Measurements from ENCODE around the gene FARP2. TPM values are rescaled to one million over a fixed set of nuclear protein-coding genes. Genes with fewer than 3 reads are reported as not detected.

FARP2 gene, protein sequence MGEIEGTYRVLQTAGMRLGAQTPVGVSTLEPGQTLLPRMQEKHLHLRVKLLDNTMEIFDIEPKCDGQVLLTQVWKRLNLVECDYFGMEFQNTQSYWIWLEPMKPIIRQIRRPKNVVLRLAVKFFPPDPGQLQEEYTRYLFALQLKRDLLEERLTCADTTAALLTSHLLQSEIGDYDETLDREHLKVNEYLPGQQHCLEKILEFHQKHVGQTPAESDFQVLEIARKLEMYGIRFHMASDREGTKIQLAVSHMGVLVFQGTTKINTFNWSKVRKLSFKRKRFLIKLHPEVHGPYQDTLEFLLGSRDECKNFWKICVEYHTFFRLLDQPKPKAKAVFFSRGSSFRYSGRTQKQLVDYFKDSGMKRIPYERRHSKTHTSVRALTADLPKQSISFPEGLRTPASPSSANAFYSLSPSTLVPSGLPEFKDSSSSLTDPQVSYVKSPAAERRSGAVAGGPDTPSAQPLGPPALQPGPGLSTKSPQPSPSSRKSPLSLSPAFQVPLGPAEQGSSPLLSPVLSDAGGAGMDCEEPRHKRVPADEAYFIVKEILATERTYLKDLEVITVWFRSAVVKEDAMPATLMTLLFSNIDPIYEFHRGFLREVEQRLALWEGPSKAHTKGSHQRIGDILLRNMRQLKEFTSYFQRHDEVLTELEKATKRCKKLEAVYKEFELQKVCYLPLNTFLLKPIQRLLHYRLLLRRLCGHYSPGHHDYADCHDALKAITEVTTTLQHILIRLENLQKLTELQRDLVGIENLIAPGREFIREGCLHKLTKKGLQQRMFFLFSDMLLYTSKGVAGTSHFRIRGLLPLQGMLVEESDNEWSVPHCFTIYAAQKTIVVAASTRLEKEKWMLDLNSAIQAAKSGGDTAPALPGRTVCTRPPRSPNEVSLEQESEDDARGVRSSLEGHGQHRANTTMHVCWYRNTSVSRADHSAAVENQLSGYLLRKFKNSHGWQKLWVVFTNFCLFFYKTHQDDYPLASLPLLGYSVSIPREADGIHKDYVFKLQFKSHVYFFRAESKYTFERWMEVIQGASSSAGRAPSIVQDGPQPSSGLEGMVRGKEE
- 10 to 100 TPM; 38.8 to 49.7 TPM for total RNA-seq
- polyA plus RNA-seq, result 10 to 100 TPM in 1 of 2 donors, 1 to 10 TPM in 1; 9.9 to 16.0 TPM
- long read RNA-seq, donor 1, partial matches to known transcripts, result 5 of 5 reads
- long read RNA-seq, donor 1, other reads (novel, unspliced or antisense), result 0 of 5 reads
- long read RNA-seq, donor 2, result 0 reads
- long read RNA-seq, donor 3, partial matches to known transcripts, result 29 of 29 reads
- long read RNA-seq, donor 3, other reads (novel, unspliced or antisense), result 0 of 29 reads
- long read RNA-seq, donor 4, partial matches to known transcripts, result 24 of 36 reads
- long read RNA-seq, donor 4, other reads (novel, unspliced or antisense), result 12 of 36 reads
- long read RNA-seq, donor 5, partial matches to known transcripts, result 57 of 87 reads
- long read RNA-seq, donor 5, other reads (novel, unspliced or antisense), result 30 of 87 reads

DNA sequence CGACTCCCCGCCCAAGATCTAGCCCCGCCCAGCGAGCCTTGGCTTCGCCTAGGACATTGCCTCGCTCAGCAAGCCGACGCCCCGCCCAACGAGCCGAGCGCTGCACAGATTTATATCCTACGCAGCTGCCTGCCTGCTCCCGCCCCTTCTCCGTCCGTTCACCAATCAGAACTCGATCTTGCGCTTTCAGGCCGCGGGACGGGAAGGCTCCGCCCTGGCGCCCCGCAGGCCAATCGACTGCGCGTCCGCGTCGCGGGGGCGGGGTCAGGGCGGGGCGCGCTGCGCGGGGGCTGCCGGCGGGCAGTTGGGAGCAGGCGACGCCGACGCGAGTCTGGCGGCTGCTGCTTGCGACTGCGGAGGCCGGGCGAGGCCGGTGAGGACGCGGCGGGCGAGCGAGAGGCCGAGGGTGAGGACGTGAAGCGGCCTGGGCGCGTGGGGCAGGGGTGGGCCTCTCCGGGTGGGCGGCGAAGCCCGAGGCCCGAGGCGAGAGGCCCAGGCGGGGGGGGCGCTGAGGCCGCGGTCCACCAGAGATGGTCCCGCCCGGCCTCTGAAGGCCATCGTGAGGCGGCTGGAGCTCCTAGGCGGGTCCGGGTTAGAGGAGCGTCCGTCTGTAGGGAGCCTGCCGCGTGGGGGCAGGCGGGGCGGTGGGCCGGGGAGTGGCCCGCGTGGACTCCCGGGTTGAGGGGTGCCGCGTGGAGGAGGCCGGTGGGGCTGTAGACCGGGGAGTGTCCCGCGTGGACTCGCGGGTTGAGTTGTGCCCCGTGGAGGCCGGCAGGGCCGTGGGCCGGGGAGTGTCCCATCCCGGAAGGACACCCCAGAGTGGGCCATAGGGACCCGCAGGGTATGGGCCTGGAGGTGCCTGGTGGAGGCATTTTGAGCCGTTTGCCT is at the start of gene FARP2:
TSS of gene FARP2 (plus strand) at position 303 of the 888 bp plus-strand sequence. CDS start 16,823 bp downstream, outside the sequence.
- peak; percentile 99 for DNase-seq
- H3K27ac ChIP-seq (ENCODE audit: low read depth in 1 of 2, low read length in 1 of 2), result peak within 1 kb of the TSS; percentile 87 to 96
- H3K4me3 ChIP-seq, result peak within 1 kb of the TSS; percentile 68
- no peaks in the 10 kb centered on the region for H3K9me3 ChIP-seq (ENCODE audit: control insufficient read depth in 4 of 4, insufficient read depth in 3 of 4, low read length in 3 of 4)
- H3K9ac ChIP-seq (ENCODE audit: insufficient read depth in 1 of 2, low read length in 2 of 2), result peak within 1 kb of the TSS; percentile 41 to 78
- H3K4me1 ChIP-seq (ENCODE audit: control insufficient read depth in 5 of 5, insufficient read depth in 5 of 5, low read length in 5 of 5), result peaks cover 10 to 21% (median 14%) of the 10 kb centered on the region in 5 donors
- peak; percentile 92 for ATAC-seq (ENCODE audit: insufficient read depth, low FRiP score)
- TF ChIP-seq, protein P1, sequence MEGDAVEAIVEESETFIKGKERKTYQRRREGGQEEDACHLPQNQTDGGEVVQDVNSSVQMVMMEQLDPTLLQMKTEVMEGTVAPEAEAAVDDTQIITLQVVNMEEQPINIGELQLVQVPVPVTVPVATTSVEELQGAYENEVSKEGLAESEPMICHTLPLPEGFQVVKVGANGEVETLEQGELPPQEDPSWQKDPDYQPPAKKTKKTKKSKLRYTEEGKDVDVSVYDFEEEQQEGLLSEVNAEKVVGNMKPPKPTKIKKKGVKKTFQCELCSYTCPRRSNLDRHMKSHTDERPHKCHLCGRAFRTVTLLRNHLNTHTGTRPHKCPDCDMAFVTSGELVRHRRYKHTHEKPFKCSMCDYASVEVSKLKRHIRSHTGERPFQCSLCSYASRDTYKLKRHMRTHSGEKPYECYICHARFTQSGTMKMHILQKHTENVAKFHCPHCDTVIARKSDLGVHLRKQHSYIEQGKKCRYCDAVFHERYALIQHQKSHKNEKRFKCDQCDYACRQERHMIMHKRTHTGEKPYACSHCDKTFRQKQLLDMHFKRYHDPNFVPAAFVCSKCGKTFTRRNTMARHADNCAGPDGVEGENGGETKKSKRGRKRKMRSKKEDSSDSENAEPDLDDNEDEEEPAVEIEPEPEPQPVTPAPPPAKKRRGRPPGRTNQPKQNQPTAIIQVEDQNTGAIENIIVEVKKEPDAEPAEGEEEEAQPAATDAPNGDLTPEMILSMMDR (IDR thresholded peaks at IDR 0.05; ENCODE audit: control extremely low read depth, extremely low read depth), result no peak
- no peaks in the 10 kb centered on the region for H3K27me3 ChIP-seq (ENCODE audit: control insufficient read depth in 3 of 3, insufficient read depth in 3 of 3, low read length in 2 of 3)
- peaks cover 0 to 15% (median 11%) of the 10 kb centered on the region in 4 donors for H3K36me3 ChIP-seq (ENCODE audit: control insufficient read depth in 4 of 4, insufficient read depth in 4 of 4, low read length in 4 of 4)
- 1% methylated on average over 81 to 101 of the region's 101 CpGs for WGBS, 2 donors

DNA sequence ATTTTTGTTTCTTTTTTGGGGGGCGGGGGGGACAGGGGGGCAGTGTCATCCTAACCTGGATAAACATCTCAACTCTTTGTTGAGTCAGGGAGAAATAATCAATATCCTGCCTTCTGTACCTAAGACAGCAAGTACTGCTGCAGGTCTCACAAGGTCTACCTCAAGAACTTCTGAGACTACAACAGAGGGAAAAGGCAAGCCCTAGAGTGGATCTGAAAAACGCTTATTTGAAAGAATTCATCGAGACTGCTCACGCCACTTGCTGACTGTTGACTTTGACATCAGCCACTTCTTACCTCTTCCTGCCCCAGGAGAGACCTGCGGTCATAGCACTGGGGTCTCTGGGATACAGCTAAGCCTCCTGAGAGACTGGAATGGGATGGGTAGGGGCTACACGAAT is 49.0 kb upstream of the FARP2 start:
- Histone ChIP-seq H3K4me1 (ENCODE audit: control insufficient read depth in 5 of 5, insufficient read depth in 5 of 5, low read length in 5 of 5) (peaks cover 0 to 16% (median 5%) of the 10 kb centered on the region in 5 donors), H3K4me3 (no peak overlapping the region), H3K36me3 (ENCODE audit: control insufficient read depth in 4 of 4, insufficient read depth in 4 of 4, low read length in 4 of 4) (no peaks in the 10 kb centered on the region), H3K9me3 (ENCODE audit: control insufficient read depth in 4 of 4, insufficient read depth in 3 of 4, low read length in 3 of 4) (no peaks in the 10 kb centered on the region), H3K9ac (ENCODE audit: insufficient read depth in 1 of 2, low read length in 2 of 2) (no peak overlapping the region), H3K27me3 (ENCODE audit: control insufficient read depth in 3 of 3, insufficient read depth in 3 of 3, low read length in 2 of 3) (no peaks in the 10 kb centered on the region), H3K27ac (ENCODE audit: low read depth in 1 of 2, low read length in 1 of 2) (no peak overlapping the region)
- no peak for ATAC-seq (ENCODE audit: insufficient read depth, low FRiP score)
- WGBS, 2 donors, result 69 to 91% methylated on average over 6 of the region's 6 CpGs
- no peak for DNase-seq
- TF ChIP-seq, protein P1 (IDR thresholded peaks at IDR 0.05; ENCODE audit: control extremely low read depth, extremely low read depth), result no peak

DNA sequence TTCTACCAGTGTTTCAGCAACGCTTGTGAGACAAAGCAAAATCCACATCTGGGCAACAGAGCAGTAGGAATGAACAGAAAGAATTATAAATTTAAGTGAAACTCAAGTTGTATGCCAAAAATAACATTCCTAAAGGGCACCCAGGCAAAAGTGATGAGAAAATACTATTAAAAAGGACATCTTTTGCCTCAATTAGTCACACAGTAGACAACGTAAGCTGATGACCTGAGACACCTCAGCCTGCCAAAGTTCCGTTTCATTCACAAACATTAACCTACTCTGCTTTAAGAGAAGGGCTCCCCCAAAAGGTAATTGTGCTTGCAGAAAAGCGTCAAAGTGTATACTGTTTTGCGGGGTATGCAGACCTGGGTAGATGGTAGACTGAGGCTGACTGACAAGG is 47.8 kb upstream of the FARP2 start:
- H3K9me3 ChIP-seq (ENCODE audit: control insufficient read depth in 4 of 4, insufficient read depth in 3 of 4, low read length in 3 of 4), result no peaks in the 10 kb centered on the region
- DNase-seq (no peak), ATAC-seq (ENCODE audit: insufficient read depth, low FRiP score) (no peak)
- H3K4me3 ChIP-seq, result no peak overlapping the region
- H3K9ac ChIP-seq (ENCODE audit: insufficient read depth in 1 of 2, low read length in 2 of 2), result no peak overlapping the region
- peaks cover 0 to 16% (median 0%) of the 10 kb centered on the region in 5 donors for H3K4me1 ChIP-seq (ENCODE audit: control insufficient read depth in 5 of 5, insufficient read depth in 5 of 5, low read length in 5 of 5)
- H3K36me3 ChIP-seq (ENCODE audit: control insufficient read depth in 4 of 4, insufficient read depth in 4 of 4, low read length in 4 of 4), result no peaks in the 10 kb centered on the region
- TF ChIP-seq, protein P1 (IDR thresholded peaks at IDR 0.05; ENCODE audit: control extremely low read depth, extremely low read depth), result no peak
- no peaks in the 10 kb centered on the region for H3K27me3 ChIP-seq (ENCODE audit: control insufficient read depth in 3 of 3, insufficient read depth in 3 of 3, low read length in 2 of 3)
- H3K27ac ChIP-seq (ENCODE audit: low read depth in 1 of 2, low read length in 1 of 2), result no peak overlapping the region
- whole genome bisulfite sequencing, 2 donors, result 87 to 88% methylated on average over 5 of the region's 5 CpGs

Data from lung (tissue), 16 donors.